ENCODE data around the gene CD84. TPM values are rescaled to one million over a fixed set of nuclear protein-coding genes. Genes with fewer than 3 reads are reported as not detected.

Gene CD84
- polyA plus RNA-seq, 1 donor (not counting 4 experiments of a cell fraction or from before 2014, with no cell fraction given) = not detected

GRCh38 chr1:160620942-160621632 is 41.8 kb upstream of the CD84 start:
- H3K36me3 ChIP-seq (ENCODE audit: control insufficient read depth in 2 of 2, extremely low read depth in 1 of 2, insufficient read depth in 2 of 2, low read length in 2 of 2) = no peaks in the 10 kb centered on the region
- H3K27ac ChIP-seq (ENCODE audit: control insufficient read depth, insufficient read depth, low read length) = no peak overlapping the region
- no peaks in the 10 kb centered on the region for H3K79me2 ChIP-seq (ENCODE audit: control insufficient read depth, insufficient read depth, low read length)
- dilution Hi-C loops (cut with MboI; ENCODE audit: extremely low pct_ligation_motif_present, low sequenced_read_pairs) = loop anchor here (25.0 kb wide), 1 partner anchor 184 kb away; no protein-coding TSS in a partner anchor
- no peak overlapping the region for H3K9ac ChIP-seq (ENCODE audit: control insufficient read depth, extremely low read depth, insufficient read depth, low read length)
- H3K27me3 ChIP-seq (ENCODE audit: control insufficient read depth, extremely low read depth, insufficient read depth, low read length) = peaks cover 1% of the 10 kb centered on the region
- no peak overlapping the region for H3K4me2 ChIP-seq (ENCODE audit: control insufficient read depth, extremely low read depth, insufficient read depth, low read depth, low read length)
- H3K4me1 ChIP-seq (ENCODE audit: control insufficient read depth, extremely low read depth, insufficient read depth, low read length) = no peaks in the 10 kb centered on the region
- DNase-seq (ENCODE audit: low read depth, low spot score) (no peak), FAIRE-seq (no peak)
- no peaks in the 10 kb centered on the region for H3K9me3 ChIP-seq (ENCODE audit: control insufficient read depth, low read depth, low read length)
- H4K20me1 ChIP-seq (ENCODE audit: control insufficient read depth, extremely low read depth, insufficient read depth, low read length) = no peaks in the 10 kb centered on the region
- no peak overlapping the region for H2AFZ ChIP-seq (ENCODE audit: control insufficient read depth, low read length)
- H3K9me1 ChIP-seq (ENCODE audit: control insufficient read depth, extremely low read depth, insufficient read depth, low read length) = no peaks in the 10 kb centered on the region
- TF ChIP-seq EZH2 (IDR thresholded peaks at IDR 0.05; ENCODE audit: low read length) = no peak
- TF ChIP-seq CTCF (optimal IDR thresholded peaks at IDR 0.05 in 1 of 3, IDR thresholded peaks at IDR 0.05 in 1 of 3, conservative IDR thresholded peaks at IDR 0.05 in 1 of 3; ENCODE audit: extremely low read depth in 1 of 3, insufficient read depth in 2 of 3, low read length in 3 of 3) = no peak
- no peak overlapping the region for H3K4me3 ChIP-seq (ENCODE audit: control insufficient read depth in 2 of 3, extremely low read depth in 1 of 3, insufficient read depth in 2 of 3, low read depth in 1 of 3, low read length in 3 of 3)

- H3K4me3 ChIP-seq (ENCODE audit: control insufficient read depth in 2 of 3, extremely low read depth in 1 of 3, insufficient read depth in 2 of 3, low read depth in 1 of 3, low read length in 3 of 3) = no peak overlapping the region
- no peak overlapping the region for H2AFZ ChIP-seq (ENCODE audit: control insufficient read depth, low read length)
- H3K79me2 ChIP-seq (ENCODE audit: control insufficient read depth, insufficient read depth, low read length) = no peaks in the 10 kb centered on the region
- H3K4me2 ChIP-seq (ENCODE audit: control insufficient read depth, extremely low read depth, insufficient read depth, low read depth, low read length) = no peak overlapping the region
- H4K20me1 ChIP-seq (ENCODE audit: control insufficient read depth, extremely low read depth, insufficient read depth, low read length) = no peaks in the 10 kb centered on the region
- no peak for DNase-seq (ENCODE audit: low read depth, low spot score)
- no peak for TF ChIP-seq CTCF (optimal IDR thresholded peaks at IDR 0.05 in 1 of 3, IDR thresholded peaks at IDR 0.05 in 1 of 3, conservative IDR thresholded peaks at IDR 0.05 in 1 of 3; ENCODE audit: extremely low read depth in 1 of 3, insufficient read depth in 2 of 3, low read length in 3 of 3)
- peaks cover 4% of the 10 kb centered on the region for H3K27me3 ChIP-seq (ENCODE audit: control insufficient read depth, extremely low read depth, insufficient read depth, low read length)
- H3K9ac ChIP-seq (ENCODE audit: control insufficient read depth, extremely low read depth, insufficient read depth, low read length) = no peak overlapping the region
- no peaks in the 10 kb centered on the region for H3K9me1 ChIP-seq (ENCODE audit: control insufficient read depth, extremely low read depth, insufficient read depth, low read length)
- no peak overlapping the region for H3K27ac ChIP-seq (ENCODE audit: control insufficient read depth, insufficient read depth, low read length)
- H3K36me3 ChIP-seq (ENCODE audit: control insufficient read depth in 2 of 2, extremely low read depth in 1 of 2, insufficient read depth in 2 of 2, low read length in 2 of 2) = no peaks in the 10 kb centered on the region
- dilution Hi-C loops (cut with MboI; ENCODE audit: extremely low pct_ligation_motif_present, low sequenced_read_pairs) = loop anchor here (25.0 kb wide), 1 partner anchor 183 kb away; no protein-coding TSS in a partner anchor
- no peaks in the 10 kb centered on the region for H3K4me1 ChIP-seq (ENCODE audit: control insufficient read depth, extremely low read depth, insufficient read depth, low read length)
- H3K9me3 ChIP-seq (ENCODE audit: control insufficient read depth, low read depth, low read length) = no peaks in the 10 kb centered on the region
- FAIRE-seq = no peak
These were observed 40.5 kb upstream of the CD84 start for GRCh38 chr1:160619742-160620277.
